GM12878 (cell line): ENCODE measurements around the gene GABBR2. TPM values are rescaled to one million over a fixed set of nuclear protein-coding genes. Genes with fewer than 3 reads are reported as not detected.

Source experiments
- ATAC-seq: fragments of 200-7000 bp; cut with Tn5 transposase; 3 replicates; pipeline ENCODE4 v1.9.1; 2020; ENCODE audit warnings: mild to moderate bottlenecking, moderate library complexity
- BruUV-seq: library from RNA; stranded (reverse); fragments of 400-500 nt; replicated peaks from 2 replicates; lab custom pipeline; 2021; lab: Mats Ljungman, UMichigan
- CTCF ChIA-PET: fragments of 300-600 bp; sonication (Branson Sonifier 250); formaldehyde crosslinking; extraction: SDS; loops from one replicate; lab custom pipeline; 2021; ENCODE audit warnings: inconsistent platforms; lab: Yijun Ruan, JAX
- POLR2A ChIA-PET: fragments of 350-600 bp; formaldehyde crosslinking; extraction: SDS; loops from one replicate; lab custom pipeline; 2021; ENCODE audit warnings: inconsistent platforms; lab: Charles Lee
- RAD21 ChIA-PET: fragments of 300-600 bp; sonication (Branson Sonifier 250); formaldehyde crosslinking; loops from one replicate; lab custom pipeline; 2023; ENCODE audit warnings: antibody characterized with exemption; ENCODE audit not compliant: unreplicated experiment; lab: Charles Lee
- SMC1A ChIA-PET: fragments of 300-600 bp; sonication (Branson Sonifier 250); formaldehyde crosslinking; loops from one replicate; lab custom pipeline; 2023; ENCODE audit not compliant: unreplicated experiment, uncharacterized antibody; lab: Charles Lee
- DNase-seq: peaks from one replicate; pipeline ENCODE4 v3.0.0-alpha.2; 2011; ENCODE audit warnings: low read depth, low spot score
- FAIRE-seq: peaks from 3 replicates; lab custom pipeline; 2011; peaks lifted over from hg19 to GRCh38; lab: Jason Lieb, UNC
- H2AFZ ChIP-seq: 2 replicates; pipeline ENCODE4 v1.6.0; 2011; ENCODE audit warnings: low read depth, low read length, control low read depth; ENCODE audit not compliant: control insufficient read depth
- H3K27ac ChIP-seq: 2 replicates; pipeline ENCODE4 v1.5.1; 2011; ENCODE audit warnings: control low read depth; ENCODE audit not compliant: control insufficient read depth, insufficient read depth
- H3K27me3 ChIP-seq, 2 experiments: replicated peaks in 1 of 2; 2 replicates each; pipeline versions ENCODE4 v1.6.0 to v1.6.1; 2011; ENCODE audit warnings: low read length in 1 of 2; ENCODE audit not compliant: control insufficient read depth in 2 of 2, insufficient read depth in 2 of 2
- H3K36me3 ChIP-seq, 2 experiments: 2 replicates each; pipeline ENCODE4 v1.5.1; 2011; ENCODE audit warnings: low read length in 1 of 2; ENCODE audit not compliant: control insufficient read depth in 2 of 2, insufficient read depth in 2 of 2
- H3K4me1 ChIP-seq: 2 replicates; pipeline ENCODE4 v1.6.1; 2011; ENCODE audit warnings: mild to moderate bottlenecking, low read length, moderate library complexity, mixed read lengths; ENCODE audit not compliant: control insufficient read depth, insufficient read depth
- H3K4me2 ChIP-seq: 2 replicates; pipeline ENCODE4 v1.6.0; 2011; ENCODE audit warnings: control low read depth; ENCODE audit not compliant: control insufficient read depth, insufficient read depth
- H3K4me3 ChIP-seq: fragments of 200-600 bp; sonication (generic); 2 replicates; pipeline ENCODE4 v1.5.1; 2016
- H3K79me2 ChIP-seq: 2 replicates; pipeline ENCODE4 v1.6.0; 2011; ENCODE audit warnings: low read length; ENCODE audit not compliant: control insufficient read depth, insufficient read depth
- H3K9ac ChIP-seq: 2 replicates; pipeline ENCODE4 v1.8.0; 2011; ENCODE audit warnings: low read length, control low read depth, mixed read lengths; ENCODE audit not compliant: control insufficient read depth, insufficient read depth
- H3K9me3 ChIP-seq: replicated peaks from 3 replicates; pipeline ENCODE4 v1.5.1; 2011; ENCODE audit warnings: mild to moderate bottlenecking, low read length; ENCODE audit not compliant: control insufficient read depth, insufficient read depth
- H4K20me1 ChIP-seq: 2 replicates; pipeline ENCODE4 v1.6.0; 2011; ENCODE audit not compliant: control insufficient read depth, insufficient read depth
- CEBPZ ChIP-seq: fragments of 150-350 bp; IDR thresholded peaks from 2 replicates; pipeline ENCODE4 v1.6.1; 2016; ENCODE audit warnings: low read depth, low read length
- ELK1 ChIP-seq: IDR thresholded peaks from 2 replicates; pipeline ENCODE4 v1.6.1; 2012; ENCODE audit warnings: low read depth, low read length, improper control_type of control experiment
- NFYB ChIP-seq: IDR thresholded peaks from 2 replicates; pipeline ENCODE4 v1.6.1; 2011; ENCODE audit warnings: low read depth, mild to moderate bottlenecking, low read length, improper control_type of control experiment, moderate library complexity; ENCODE audit not compliant: insufficient read depth
- PKNOX1 ChIP-seq: fragments of 450-650 bp; IDR thresholded peaks from 2 replicates; pipeline ENCODE4 v1.6.1; 2016; ENCODE audit warnings: mild to moderate bottlenecking
- SMAD1 ChIP-seq: fragments of 450-650 bp; IDR thresholded peaks from 2 replicates; pipeline ENCODE4 v1.6.1; 2018; ENCODE audit warnings: mild to moderate bottlenecking, low read depth; ENCODE audit not compliant: partially characterized antibody
- TCF12 ChIP-seq: IDR thresholded peaks from 2 replicates; pipeline ENCODE4 v1.6.1; 2011; ENCODE audit warnings: low read depth, mild to moderate bottlenecking, low read length
- ZBTB33 ChIP-seq: fragments of 450-650 bp; IDR thresholded peaks from 2 replicates; pipeline ENCODE4 v1.6.1; 2017; ENCODE audit warnings: mild to moderate bottlenecking
- ZNF274 ChIP-seq: IDR thresholded peaks from one replicate; pipeline ENCODE4 v1.8.0; 2011; ENCODE audit not compliant: insufficient read length, insufficient read depth
- ZNF592 ChIP-seq: fragments of 450-650 bp; IDR thresholded peaks from 2 replicates; pipeline ENCODE4 v1.6.1; 2017; ENCODE audit warnings: mild to moderate bottlenecking, moderate library complexity
- WGBS: methylation state at CpG from one replicate; pipeline ENCODE4 v1.1.6; 2016; ENCODE audit warnings: low lambda C conversion rate; ENCODE audit not compliant: insufficient replicate concordance, insufficient coverage; ENCODE audit errors: missing lambda C conversion rate; 5-methylcytosine and 5-hydroxymethylcytosine counted together
- in situ Hi-C: fragments of 300-500 bp; cut with MboI; formaldehyde crosslinking; loops from 9 replicates; pipeline ENCODE4 v1.14.3; 2018; ENCODE audit warnings: mixed read lengths
- intact Hi-C: fragments of 100-400 bp; cut with micrococcal nuclease; formaldehyde crosslinking; loops from one replicate; pipeline ENCODE4 v1.14.2; 2022; ENCODE audit not compliant: unreplicated experiment
- polyA plus RNA-seq, 11 experiments: library from polyadenylated mRNA; depleted of rRNA in 4 of 11; unstranded in 6 of 11; stranded (reverse) in 5 of 11; fragments of >200 nt; fragmentation: Nextera tagmentation in 4 of 11; fragmentation: Illumina TruSeq in 1 of 11; extraction: Ambion mirVana in 4 of 11; extraction: Trizol in 1 of 11; gene quantifications; 1 replicate in 1 of 11; 2 replicates in 10 of 11; pipeline versions ENCODE4 v1.2.1 to v1.2.3, GENCODE V29; 2011 to 2016; ENCODE audit warnings: inconsistent platforms in 2 of 11, missing spikeins in 2 of 11, low read depth in 1 of 11
- total RNA-seq, 4 experiments: library from RNA; depleted of rRNA in 3 of 4; stranded (reverse); fragments of >200 nt in 3 of 4; fragmentation: Illumina TruSeq in 1 of 4; extraction: Trizol in 1 of 4; gene quantifications; 2 replicates each; pipeline versions ENCODE4 v1.2.1 to v1.2.3, GENCODE V29; 2013 to 2021

GABBR2 gene
- total and polyA plus RNA-seq, 10 of the 15 experiments (the other 5 are each of a cell fraction or from before 2014, with no cell fraction given): 0.02 to 2.2 (median 0.06) TPM; not detected in 2

GRCh38 chr9:98743818-98744611, 35.3 kb upstream of the GABBR2 start:
- WGBS: 68% methylated on average over 14 of the region's 14 CpGs
- no peak overlapping the region for H3K27ac ChIP-seq
- no peak overlapping the region for H3K4me3 ChIP-seq
- SMC1A ChIA-PET: no interaction called here
- in situ Hi-C loops: no loop called here
- H3K79me2 ChIP-seq: no peaks in the 10 kb centered on the region
- intact Hi-C loops: no loop called here
- no peaks in the 10 kb centered on the region for H3K36me3 ChIP-seq
- no peak overlapping the region for H2AFZ ChIP-seq
- DNase-seq (no peak), ATAC-seq (no peak), FAIRE-seq (no peak)
- no peak overlapping the region for H3K9ac ChIP-seq
- no peak overlapping the region for H3K4me2 ChIP-seq
- POLR2A ChIA-PET: no interaction called here
- CTCF ChIA-PET: no interaction called here
- no peaks in the 10 kb centered on the region for H3K9me3 ChIP-seq
- RAD21 ChIA-PET: no interaction called here
- no peaks in the 10 kb centered on the region for H3K4me1 ChIP-seq
- H4K20me1 ChIP-seq: no peaks in the 10 kb centered on the region; the same call in 1 of the 2 replicates
- no peaks in the 10 kb centered on the region; a peak in 1 of 4 replicates for H3K27me3 ChIP-seq
- no TSS peak for BruUV-seq
- no peak for TF ChIP-seq CEBPZ
- no peak for TF ChIP-seq ZNF274
- TF ChIP-seq TCF12: no peak
- TF ChIP-seq ELK1: no peak
- no peak for TF ChIP-seq NFYB
- no peak for TF ChIP-seq SMAD1
- TF ChIP-seq ZNF592: no peak
- TF ChIP-seq ZBTB33: no peak
- no peak for TF ChIP-seq PKNOX1
